Ishikawa (cell line): Measurements from ENCODE around the gene GXYLT1.

Experiments used
- EP300 ChIP-seq: IDR thresholded peaks from 2 replicates; pipeline ENCODE4 v1.6.1; 2012; ENCODE audit warnings: borderline replicate concordance
- FOXM1 ChIP-seq: IDR thresholded peaks from 2 replicates; pipeline ENCODE4 v1.6.1; 2012; ENCODE audit warnings: low read depth, borderline replicate concordance
- RAD21 ChIP-seq: IDR thresholded peaks from 2 replicates; pipeline ENCODE4 v1.6.1; 2012; ENCODE audit warnings: low read depth
- REST ChIP-seq: IDR thresholded peaks from 2 replicates; pipeline ENCODE4 v1.6.1; 2012; ENCODE audit warnings: low read depth, mild to moderate bottlenecking
- TEAD4 ChIP-seq: IDR thresholded peaks from 2 replicates; pipeline ENCODE4 v1.6.1; 2012
- YY1 ChIP-seq: IDR thresholded peaks from 2 replicates; pipeline ENCODE4 v1.6.1; 2012; ENCODE audit warnings: low read depth

GRCh38 chr12:42135259-42135814 is 9.3 kb downstream of the GXYLT1 start:
- TF ChIP-seq EP300 (no peak), FOXM1 (no peak), REST (no peak), YY1 (no peak), TEAD4 (no peak), RAD21 (no peak)
